Endothelial cell (in vitro differentiated cells): ENCODE data around the gene ECE2. TPM values are rescaled to one million over a fixed set of nuclear protein-coding genes. Genes with fewer than 3 reads are reported as not detected.

Source experiments
- DNase-seq: peaks from one replicate; pipeline ENCODE4 v3.0.0; 2021; ENCODE audit warnings: low spot score
- H3K27ac Mint-ChIP-seq: one replicate; pipeline ENCODE4 v1.8.0; 2021; ENCODE audit warnings: mixed read lengths, inconsistent platforms; ENCODE audit not compliant: unreplicated experiment
- H3K27me3 Mint-ChIP-seq: one replicate; pipeline ENCODE4 v1.8.0; 2021; ENCODE audit warnings: mild to moderate bottlenecking, moderate library complexity, mixed read lengths, inconsistent platforms; ENCODE audit not compliant: unreplicated experiment
- H3K36me3 Mint-ChIP-seq: one replicate; pipeline ENCODE4 v1.8.0; 2021; ENCODE audit warnings: mild to moderate bottlenecking, low read depth, mixed read lengths, inconsistent platforms; ENCODE audit not compliant: unreplicated experiment
- H3K4me1 Mint-ChIP-seq: one replicate; pipeline ENCODE4 v1.8.0; 2021; ENCODE audit warnings: mild to moderate bottlenecking, mixed read lengths, inconsistent platforms; ENCODE audit not compliant: unreplicated experiment
- H3K4me3 Mint-ChIP-seq: one replicate; pipeline ENCODE4 v1.8.0; 2021; ENCODE audit warnings: mild to moderate bottlenecking, mixed read lengths, inconsistent platforms; ENCODE audit not compliant: unreplicated experiment
- H3K9me3 Mint-ChIP-seq: one replicate; pipeline ENCODE4 v1.8.0; 2021; ENCODE audit warnings: mixed read lengths, inconsistent platforms; ENCODE audit not compliant: unreplicated experiment
- CTCF ChIP-seq: fragments of 200-600 bp; sonication (generic); IDR thresholded peaks from one replicate; pipeline ENCODE4 v1.5.0; 2021; ENCODE audit warnings: antibody characterized with exemption; ENCODE audit not compliant: unreplicated experiment
- total RNA-seq: library from RNA; stranded (reverse); fragmentation: NEBNext Ultra II Directional; extraction: Animal tissue kit (Norgen Biotek cat#: 25700); gene quantifications from one replicate; pipeline ENCODE4 v1.2.1, GENCODE V29; 2021; ENCODE audit not compliant: unreplicated experiment

ECE2 gene
- total RNA-seq, 1 donor from 2014 or later, result not detected

GRCh38 chr3:184335291-184335660, 59.5 kb downstream of the ECE2 start:
- peaks cover 67% of the 10 kb centered on the region for H3K4me1 Mint-ChIP-seq
- peaks cover 37% of the 10 kb centered on the region for H3K27me3 Mint-ChIP-seq
- H3K36me3 Mint-ChIP-seq, result peaks cover 48% of the 10 kb centered on the region
- peak overlapping the region; percentile 91 for H3K27ac Mint-ChIP-seq
- no peaks in the 10 kb centered on the region for H3K9me3 Mint-ChIP-seq
- TF ChIP-seq CTCF, result no peak
- H3K4me3 Mint-ChIP-seq, result peak overlapping the region; percentile 81
- DNase-seq, result no peak

GRCh38 chr3:184335661-184336546, 60.1 kb downstream of the ECE2 start:
- Mint-ChIP-seq H3K9me3 (no peaks in the 10 kb centered on the region), H3K4me1 (peaks cover 71% of the 10 kb centered on the region), H3K27ac (peak overlapping the region; percentile 94), H3K4me3 (peak overlapping the region; percentile 94), H3K36me3 (peaks cover 49% of the 10 kb centered on the region), H3K27me3 (peaks cover 38% of the 10 kb centered on the region)
- DNase-seq, result peak; percentile 88
- no peak for TF ChIP-seq CTCF

GRCh38 chr3:184336547-184337398, 61.0 kb downstream of the ECE2 start:
- peak overlapping the region; percentile 94 for H3K27ac Mint-ChIP-seq
- peaks cover 71% of the 10 kb centered on the region for H3K4me1 Mint-ChIP-seq
- TF ChIP-seq CTCF, result no peak
- peak overlapping the region; percentile 94 for H3K4me3 Mint-ChIP-seq
- H3K9me3 Mint-ChIP-seq, result no peaks in the 10 kb centered on the region
- peaks cover 44% of the 10 kb centered on the region for H3K36me3 Mint-ChIP-seq
- H3K27me3 Mint-ChIP-seq, result peaks cover 42% of the 10 kb centered on the region
- no peak for DNase-seq

GRCh38 chr3:184337399-184337714, 61.5 kb downstream of the ECE2 start, which contains the start of gene FAM131A:
Gene FAM131A, plus strand, starts transcription at chr3:184337600. Its CDS starts 31 bp downstream, at chr3:184337631.
- DNase-seq, result no peak
- peaks cover 65% of the 10 kb centered on the region for H3K4me1 Mint-ChIP-seq
- peak within 1 kb of the TSS; percentile 94 for H3K27ac Mint-ChIP-seq
- no peaks in the 10 kb centered on the region for H3K9me3 Mint-ChIP-seq
- no peak for TF ChIP-seq CTCF
- peaks cover 38% of the 10 kb centered on the region for H3K27me3 Mint-ChIP-seq
- peaks cover 41% of the 10 kb centered on the region for H3K36me3 Mint-ChIP-seq
- H3K4me3 Mint-ChIP-seq, result peak within 1 kb of the TSS; percentile 94
